Measurements from ENCODE around the gene ZNF726. TPM values are rescaled to one million over a fixed set of nuclear protein-coding genes. Genes with fewer than 3 reads are reported as not detected.
"Not testable (repeated sequence)": the region's sequence is repeated elsewhere in the genome, so short reads cannot be mapped to it uniquely, and the experiment has no call there.

Gene ZNF726
- total RNA-seq, 1 donor from 2014 or later = 5.5 TPM

GRCh38 chr19:23943411-23943810, 28.7 kb downstream of the ZNF726 start:
- Mint-ChIP-seq H3K9me3 (peaks cover 77% of the 10 kb centered on the region), H3K4me3 (no peak overlapping the region), H3K27ac (no peak overlapping the region), H3K4me1 (no peaks in the 10 kb centered on the region), H3K27me3 (ENCODE audit: low read depth) (no peaks in the 10 kb centered on the region), H3K36me3 (peaks cover 19% of the 10 kb centered on the region)
- DNase-seq (ENCODE audit: low spot score in 2 of 2, unreplicated experiment in 2 of 2) = no peak
- no peak for TF ChIP-seq CTCF (IDR thresholded peaks at IDR 0.05; ENCODE audit: unreplicated experiment)

- Mint-ChIP-seq H3K4me1 (no peaks in the 10 kb centered on the region), H3K9me3 (peaks cover 70% of the 10 kb centered on the region), H3K4me3 (no peak overlapping the region), H3K27ac (no peak overlapping the region), H3K27me3 (ENCODE audit: low read depth) (no peaks in the 10 kb centered on the region), H3K36me3 (peaks cover 18% of the 10 kb centered on the region)
- TF ChIP-seq CTCF (IDR thresholded peaks at IDR 0.05; ENCODE audit: unreplicated experiment) = no peak
- no peak for DNase-seq (ENCODE audit: low spot score in 2 of 2, unreplicated experiment in 2 of 2)
Observed at GRCh38 chr19:23946569-23946968, 31.9 kb downstream of the ZNF726 start.

GRCh38 chr19:23949611-23950010, 34.9 kb downstream of the ZNF726 start:
- peaks cover 10% of the 10 kb centered on the region for H3K36me3 Mint-ChIP-seq
- H3K27ac Mint-ChIP-seq = no peak overlapping the region
- H3K4me3 Mint-ChIP-seq = no peak overlapping the region
- no peaks in the 10 kb centered on the region for H3K27me3 Mint-ChIP-seq (ENCODE audit: low read depth)
- H3K9me3 Mint-ChIP-seq = peaks cover 71% of the 10 kb centered on the region
- no peak for TF ChIP-seq CTCF (IDR thresholded peaks at IDR 0.05; ENCODE audit: unreplicated experiment)
- DNase-seq (ENCODE audit: low spot score in 2 of 2, unreplicated experiment in 2 of 2) = no peak
- H3K4me1 Mint-ChIP-seq = no peaks in the 10 kb centered on the region

GRCh38 chr19:23956051-23956450, 41.4 kb downstream of the ZNF726 start:
- Mint-ChIP-seq H3K4me1 (no peaks in the 10 kb centered on the region), H3K36me3 (no peaks in the 10 kb centered on the region), H3K27ac (no peak overlapping the region), H3K27me3 (ENCODE audit: low read depth) (no peaks in the 10 kb centered on the region), H3K9me3 (peaks cover 73% of the 10 kb centered on the region), H3K4me3 (no peak overlapping the region)
- TF ChIP-seq CTCF (IDR thresholded peaks at IDR 0.05; ENCODE audit: unreplicated experiment) = no peak
- no peak for DNase-seq (ENCODE audit: low spot score in 2 of 2, unreplicated experiment in 2 of 2)

- TF ChIP-seq CTCF (IDR thresholded peaks at IDR 0.05; ENCODE audit: unreplicated experiment) = no peak
- no peak for DNase-seq (ENCODE audit: low spot score in 2 of 2, unreplicated experiment in 2 of 2)
- H3K9me3 Mint-ChIP-seq = peaks cover 69% of the 10 kb centered on the region
- H3K4me3 Mint-ChIP-seq = no peak overlapping the region
- H3K27me3 Mint-ChIP-seq (ENCODE audit: low read depth) = no peaks in the 10 kb centered on the region
- no peaks in the 10 kb centered on the region for H3K36me3 Mint-ChIP-seq
- no peak overlapping the region for H3K27ac Mint-ChIP-seq
- H3K4me1 Mint-ChIP-seq = no peaks in the 10 kb centered on the region
Observed at GRCh38 chr19:23957660-23958281, 43.1 kb downstream of the ZNF726 start.

GRCh38 chr19:23963396-23963795, 48.7 kb downstream of the ZNF726 start:
- H3K9me3 Mint-ChIP-seq = peaks cover 65% of the 10 kb centered on the region
- not testable (repeated sequence) for H3K27me3 Mint-ChIP-seq (ENCODE audit: low read depth); H3K4me3 Mint-ChIP-seq; H3K27ac Mint-ChIP-seq; H3K4me1 Mint-ChIP-seq; DNase-seq (ENCODE audit: low spot score in 2 of 2, unreplicated experiment in 2 of 2); H3K36me3 Mint-ChIP-seq

GRCh38 chr19:23963881-23964280, 49.2 kb downstream of the ZNF726 start:
- H3K27ac Mint-ChIP-seq; H3K4me3 Mint-ChIP-seq; H3K27me3 Mint-ChIP-seq (ENCODE audit: low read depth); DNase-seq (ENCODE audit: low spot score in 2 of 2, unreplicated experiment in 2 of 2); H3K4me1 Mint-ChIP-seq; H3K36me3 Mint-ChIP-seq: not testable (repeated sequence)
- H3K9me3 Mint-ChIP-seq = peaks cover 65% of the 10 kb centered on the region

GRCh38 chr19:23964334-23964733, 49.6 kb downstream of the ZNF726 start:
- not testable (repeated sequence) for H3K4me1 Mint-ChIP-seq; H3K27me3 Mint-ChIP-seq (ENCODE audit: low read depth); H3K36me3 Mint-ChIP-seq; H3K4me3 Mint-ChIP-seq; H3K27ac Mint-ChIP-seq; DNase-seq (ENCODE audit: low spot score in 2 of 2, unreplicated experiment in 2 of 2)
- H3K9me3 Mint-ChIP-seq = peaks cover 65% of the 10 kb centered on the region
